HG03521 (cell line): ENCODE data around the gene VPS13D.

Experiments
- ATAC-seq: cut with Tn5 transposase; IDR thresholded peaks from one replicate; pipeline ENCODE4 v1.9.1; 2021; ENCODE audit warnings: mild to moderate bottlenecking, moderate library complexity; ENCODE audit not compliant: unreplicated experiment

The VPS13D gene

DNA sequence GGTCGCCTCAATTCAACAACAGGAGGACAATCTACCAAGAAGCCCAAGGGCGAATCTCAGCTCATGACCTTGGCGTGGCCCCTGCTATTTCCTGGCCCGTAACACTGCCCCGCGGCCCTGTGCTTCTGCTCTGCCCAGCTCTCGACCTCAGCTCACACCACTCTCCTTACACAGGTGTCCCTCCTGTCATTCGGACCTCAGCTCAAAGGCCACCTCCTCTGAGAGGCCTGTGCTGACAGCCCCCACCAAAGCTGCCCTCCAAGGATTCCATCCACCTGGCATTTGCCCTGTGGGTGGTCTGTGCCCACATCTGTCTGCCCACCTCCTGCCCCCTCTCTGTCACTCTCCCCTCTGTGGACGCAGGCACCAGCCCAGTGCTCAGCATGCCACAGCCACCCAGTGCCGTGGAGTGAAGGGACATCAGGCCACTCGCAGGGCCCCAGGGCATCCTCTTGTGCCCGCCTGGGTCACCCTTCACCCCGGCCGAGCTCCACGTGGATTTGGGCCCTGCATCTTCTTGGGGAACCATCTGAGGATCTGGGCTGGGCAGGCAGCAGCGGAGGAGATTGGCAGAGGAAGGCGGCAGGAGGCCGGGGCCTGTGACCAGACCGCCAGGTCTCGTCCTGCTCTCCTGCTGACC, 317.9 kb downstream of the VPS13D start:
- no peak for ATAC-seq

DNA sequence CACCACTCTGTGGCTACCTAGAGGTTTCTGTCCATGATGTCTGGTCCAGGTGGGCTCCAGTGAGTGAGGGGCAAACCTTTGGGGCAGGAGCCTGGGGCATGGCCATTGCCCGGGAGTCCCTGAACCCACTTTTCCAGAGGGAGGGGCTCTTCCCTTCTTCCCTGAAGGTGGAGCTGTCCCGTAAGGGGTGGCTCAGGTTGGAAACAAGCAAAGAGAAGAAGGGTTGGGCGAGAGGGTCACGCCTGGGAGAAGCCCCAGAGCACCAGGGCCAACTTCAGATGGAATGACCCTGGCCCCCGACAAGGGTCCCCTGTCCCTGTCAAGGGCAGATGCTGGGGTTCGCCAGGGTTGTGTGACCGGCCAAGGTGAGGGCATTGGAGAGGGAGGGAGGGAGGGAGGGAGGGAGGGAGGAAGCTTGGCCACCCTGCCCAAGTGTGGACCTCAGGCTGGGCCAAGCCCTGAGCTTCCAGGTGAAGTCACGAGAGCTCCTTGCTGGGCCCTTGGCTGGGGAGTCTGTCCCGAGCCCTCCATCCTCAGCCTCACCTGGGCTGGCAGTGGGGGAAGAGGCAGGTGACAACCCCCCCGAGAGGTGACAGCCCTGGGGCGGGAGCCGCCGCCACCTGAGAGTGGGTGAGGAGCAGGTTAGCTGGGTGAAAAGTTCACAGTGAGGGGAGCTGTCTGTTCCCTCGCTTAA, 318.6 kb downstream of the VPS13D start:
- no peak for ATAC-seq

DNA sequence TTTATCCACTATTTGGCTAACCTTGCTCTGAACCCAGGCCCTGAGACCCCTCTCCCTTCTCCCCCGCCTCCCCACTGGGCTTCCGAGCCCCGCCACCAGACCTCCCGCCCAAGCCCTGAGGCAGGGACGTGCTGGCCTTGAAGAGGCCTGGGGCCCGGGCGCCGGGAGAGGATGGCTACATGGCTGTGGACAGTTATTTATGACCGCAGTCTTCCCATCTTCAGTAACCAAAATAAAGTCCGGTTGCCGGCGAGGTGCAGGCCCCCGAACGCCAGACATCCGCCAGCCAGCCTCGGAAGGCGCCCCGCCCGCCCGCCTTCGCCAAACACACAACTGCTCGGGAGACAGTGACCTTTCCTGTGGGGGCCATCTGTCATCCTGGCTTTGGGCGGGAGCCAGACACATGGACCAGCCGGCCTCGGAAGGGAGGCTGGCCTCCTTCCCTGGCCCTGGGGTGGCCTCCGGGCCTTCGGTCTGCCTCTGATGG, 319.2 kb downstream of the VPS13D start:
- ATAC-seq: no peak

DNA sequence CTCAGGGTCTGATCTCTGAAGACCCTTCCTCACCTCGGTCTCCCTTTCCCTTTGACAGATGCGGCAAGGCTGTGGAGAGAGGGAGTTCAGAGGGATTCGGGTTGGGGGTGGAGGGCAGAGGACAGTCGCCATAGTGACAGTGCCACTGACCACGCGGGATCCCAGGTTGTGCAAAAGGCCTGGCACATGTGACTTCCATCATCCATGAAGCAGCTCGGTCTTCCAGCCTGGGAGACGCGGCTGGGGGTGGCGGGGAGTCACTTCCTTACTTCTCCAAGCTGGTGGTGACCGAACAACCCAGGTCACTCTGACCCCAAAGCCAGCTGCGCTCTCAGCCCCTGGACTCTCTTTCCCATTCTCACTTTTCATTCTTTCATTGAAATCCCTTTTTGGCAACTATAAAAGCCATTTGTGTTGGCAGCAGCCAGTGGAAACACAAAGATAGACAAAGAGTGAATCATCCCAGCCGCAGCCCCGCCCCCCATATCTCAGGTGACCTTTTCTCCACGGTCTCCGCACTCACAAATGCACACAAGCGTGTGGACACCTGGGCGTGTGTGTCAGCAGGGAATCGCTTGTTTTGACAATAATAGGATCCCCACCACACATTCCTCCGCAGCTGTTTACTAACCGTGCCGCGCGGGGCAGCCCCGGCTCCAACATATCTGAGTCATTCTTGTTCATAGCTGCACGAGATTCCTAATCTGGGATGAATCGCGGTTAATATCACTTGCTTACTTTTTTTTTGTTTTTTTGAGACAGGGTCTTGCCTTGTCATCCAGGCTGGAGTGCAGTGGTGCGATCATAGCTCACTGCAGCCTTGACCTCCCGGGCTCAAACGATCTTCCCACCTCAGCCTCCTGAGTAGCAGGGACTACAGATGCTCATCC, 319.9 kb downstream of the VPS13D start:
- ATAC-seq: no peak

DNA sequence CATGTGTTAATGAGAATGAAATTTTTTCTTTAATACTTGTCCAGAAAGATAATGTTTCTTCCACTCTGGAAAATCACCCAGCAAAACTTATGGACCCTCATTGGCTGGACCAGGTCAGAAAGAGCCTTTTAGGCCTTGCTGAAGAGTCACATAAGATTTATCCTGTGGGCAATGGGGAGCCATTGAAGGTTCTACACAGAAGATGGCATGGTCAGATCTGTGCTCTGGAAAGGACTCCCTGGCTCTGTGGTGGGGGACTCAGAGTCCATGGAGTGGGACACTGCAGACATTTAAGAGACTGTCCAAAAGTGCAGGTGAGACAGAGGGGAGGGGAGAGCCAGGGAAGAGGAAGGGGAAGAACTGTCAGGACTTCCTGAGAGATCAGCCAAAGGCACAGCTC, 321.8 kb downstream of the VPS13D start:
- ATAC-seq: no peak

DNA sequence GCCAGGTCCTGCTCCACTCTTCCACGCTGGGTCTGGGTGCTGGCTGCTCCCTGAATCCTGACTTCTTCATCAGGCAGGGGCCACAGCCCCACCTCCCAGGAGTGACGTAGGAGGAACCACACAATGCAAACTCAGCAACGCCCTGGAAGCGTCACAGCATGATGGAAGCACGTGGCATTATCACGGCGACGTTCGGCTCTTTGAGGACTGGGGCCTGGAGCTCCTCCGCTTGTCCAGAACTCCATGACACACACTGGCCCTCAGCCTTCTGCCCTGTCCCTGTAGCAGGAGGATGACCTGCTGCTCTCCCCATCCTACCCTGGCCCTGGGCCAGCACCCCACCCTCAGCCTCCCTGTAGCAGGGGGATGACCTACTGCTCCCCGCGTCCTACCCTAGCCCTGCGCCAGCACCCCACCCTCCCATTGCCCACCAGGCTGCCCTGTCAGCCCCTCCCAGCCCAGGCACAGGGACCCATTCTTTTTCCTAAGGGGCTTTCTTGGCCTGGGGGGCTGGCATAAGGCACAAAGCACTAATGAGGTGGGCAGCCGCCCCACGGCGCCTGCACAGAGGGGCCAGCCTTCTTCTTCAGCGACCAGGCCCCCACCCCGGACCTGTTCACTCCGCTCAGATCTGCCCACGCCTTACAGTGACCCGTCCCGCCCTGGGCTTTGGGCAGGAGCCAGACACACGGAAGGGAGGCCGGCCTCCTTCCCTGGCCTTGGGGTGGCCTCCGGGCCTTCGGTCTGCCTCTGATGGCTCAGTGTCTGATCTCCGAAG, 322.5 kb downstream of the VPS13D start:
- no peak for ATAC-seq

DNA sequence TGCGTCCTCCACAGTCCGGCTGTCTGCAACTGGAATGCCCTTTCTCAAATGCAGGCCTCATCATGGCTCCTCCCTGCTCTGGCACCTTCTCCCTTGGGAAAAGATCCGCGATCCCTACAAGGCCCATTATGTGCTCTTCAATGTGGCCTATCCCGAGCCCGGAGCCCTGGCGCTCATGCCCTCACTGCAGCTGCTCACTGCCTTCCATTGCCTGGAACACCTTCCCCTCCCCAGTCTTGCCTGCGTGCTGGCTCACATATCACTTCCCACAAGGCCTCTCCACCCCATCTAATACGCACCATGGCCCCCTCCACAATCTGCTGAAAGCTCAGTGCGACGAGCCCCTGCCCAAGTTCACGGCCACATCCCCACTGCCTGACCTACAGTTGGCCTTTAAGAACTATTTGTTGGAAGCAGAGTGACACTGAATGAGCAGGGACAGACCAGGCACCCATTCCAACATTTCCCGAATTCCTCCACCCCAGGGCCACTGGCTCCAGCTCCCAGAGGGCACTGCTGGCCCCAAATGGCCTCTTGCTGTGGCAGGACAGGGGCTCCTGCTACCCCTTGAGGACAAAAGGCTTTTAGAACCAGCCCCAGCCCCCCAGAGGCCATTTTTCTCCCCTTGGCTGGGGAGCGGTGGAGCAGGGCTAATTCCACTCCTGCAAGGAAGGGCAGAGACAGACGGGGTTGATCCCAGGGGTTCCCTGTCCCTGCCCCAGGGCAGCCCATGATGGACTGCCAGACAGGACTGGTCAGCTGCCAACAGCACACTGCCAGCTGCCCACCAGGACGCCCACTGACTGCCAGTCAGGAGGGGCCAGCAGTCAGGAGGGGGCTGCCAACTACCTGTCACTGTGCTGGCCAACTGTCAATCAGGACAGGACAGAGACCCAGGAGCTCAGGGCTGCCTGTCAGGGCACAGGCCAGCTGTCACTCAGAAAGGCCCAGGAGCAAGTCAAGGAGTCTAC, 323.4 kb downstream of the VPS13D start:
- no peak for ATAC-seq

DNA sequence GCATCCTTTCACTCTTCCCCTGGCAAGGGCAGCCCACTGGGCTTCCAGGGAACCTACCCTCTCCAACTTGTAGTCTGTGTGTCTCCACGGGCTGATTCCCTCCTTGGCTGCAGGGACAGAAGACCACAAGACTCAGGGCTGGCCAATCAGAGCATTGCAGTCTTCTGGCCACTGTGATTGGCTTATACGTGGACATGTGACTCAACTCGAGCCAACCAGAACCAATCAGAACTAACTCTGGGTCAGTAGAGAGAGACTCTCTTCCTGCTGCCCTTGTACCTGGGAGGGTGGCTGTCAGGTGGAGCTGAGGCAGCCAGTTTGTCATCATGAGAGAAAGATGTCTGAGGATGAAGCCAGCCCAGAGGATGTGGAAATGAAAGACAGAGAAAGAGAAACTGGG, 324.1 kb downstream of the VPS13D start:
- no peak for ATAC-seq

DNA sequence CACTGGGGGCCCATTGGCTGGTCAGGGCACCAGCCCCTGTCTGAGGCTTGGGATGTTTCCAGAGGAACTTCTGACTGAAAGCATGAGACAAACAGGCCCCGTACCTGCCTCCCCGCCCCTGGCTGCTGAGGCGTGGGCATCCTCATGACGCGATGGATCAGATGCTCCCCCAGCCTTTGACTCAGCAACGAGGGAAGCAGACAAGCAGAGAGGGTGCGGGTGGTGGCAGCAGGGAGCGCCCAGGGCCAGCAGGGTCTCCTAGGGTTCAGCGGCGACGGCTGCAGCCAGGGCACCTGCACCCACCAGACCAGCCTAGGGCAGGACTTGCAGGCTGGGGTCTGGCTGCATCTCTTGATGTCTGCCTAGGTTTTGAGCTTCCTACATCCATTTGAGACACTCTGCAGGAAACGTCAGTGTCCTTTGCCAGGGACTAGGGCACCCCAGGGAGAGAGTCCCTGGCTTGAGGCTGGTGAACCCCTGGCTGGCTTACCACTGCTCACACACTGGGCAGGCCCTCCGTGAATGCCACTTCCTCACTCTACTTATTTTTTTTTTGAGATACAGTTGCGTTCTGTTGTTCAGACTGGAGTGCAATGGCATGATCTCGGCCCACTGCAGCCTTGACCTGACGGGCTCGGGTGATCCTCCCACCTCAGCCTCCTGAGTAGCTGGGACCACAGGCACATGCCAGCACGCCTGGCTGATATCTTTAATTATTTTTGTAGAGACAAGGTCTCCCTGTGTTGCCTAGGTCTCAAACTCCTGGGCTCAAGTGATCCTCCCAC, 324.9 kb downstream of the VPS13D start:
- ATAC-seq: no peak

DNA sequence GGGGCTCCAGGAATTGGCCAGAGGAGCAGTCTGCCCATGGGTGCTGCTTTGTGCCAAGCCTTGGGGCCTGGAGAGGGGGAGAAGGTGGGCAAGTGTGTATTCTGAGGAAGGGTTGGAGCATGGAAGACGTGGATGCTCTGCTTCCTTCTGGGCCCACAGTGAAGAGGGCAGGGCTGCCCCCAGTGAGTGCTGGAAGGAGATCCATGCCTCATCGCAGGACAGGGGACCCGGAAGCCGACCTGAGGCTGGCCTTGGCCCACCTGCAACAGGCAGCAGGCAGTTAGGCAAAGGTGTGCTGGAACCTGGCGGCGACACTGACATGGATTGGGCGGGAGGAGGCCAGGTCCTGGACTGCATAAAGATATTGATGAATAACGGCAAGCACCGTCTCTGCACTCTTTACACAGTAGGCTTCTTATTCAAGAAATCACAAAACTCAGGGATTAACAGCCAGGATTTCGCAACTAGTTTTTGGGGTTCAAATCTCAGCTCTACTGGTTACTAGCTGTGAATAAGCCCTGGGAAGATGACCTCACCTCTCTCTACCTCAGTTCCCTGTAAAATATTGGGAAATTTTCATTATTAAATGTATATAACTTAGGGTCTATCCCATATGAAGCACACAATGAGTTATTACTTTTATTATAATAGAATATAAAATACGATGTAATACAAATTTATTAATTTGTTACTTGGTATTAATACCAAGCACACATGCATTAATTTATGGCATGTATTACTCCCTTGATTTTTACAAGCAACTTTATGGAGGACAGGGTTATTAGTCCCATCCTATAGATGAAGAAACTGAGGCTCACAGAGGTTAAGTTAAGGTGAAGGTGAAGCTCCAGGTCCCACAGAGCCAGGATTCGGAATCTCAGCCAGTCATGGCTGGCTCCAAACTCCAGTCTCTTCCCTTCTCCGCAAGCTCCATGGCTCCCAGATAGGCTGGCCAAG, 325.9 kb downstream of the VPS13D start:
- ATAC-seq: no peak

DNA sequence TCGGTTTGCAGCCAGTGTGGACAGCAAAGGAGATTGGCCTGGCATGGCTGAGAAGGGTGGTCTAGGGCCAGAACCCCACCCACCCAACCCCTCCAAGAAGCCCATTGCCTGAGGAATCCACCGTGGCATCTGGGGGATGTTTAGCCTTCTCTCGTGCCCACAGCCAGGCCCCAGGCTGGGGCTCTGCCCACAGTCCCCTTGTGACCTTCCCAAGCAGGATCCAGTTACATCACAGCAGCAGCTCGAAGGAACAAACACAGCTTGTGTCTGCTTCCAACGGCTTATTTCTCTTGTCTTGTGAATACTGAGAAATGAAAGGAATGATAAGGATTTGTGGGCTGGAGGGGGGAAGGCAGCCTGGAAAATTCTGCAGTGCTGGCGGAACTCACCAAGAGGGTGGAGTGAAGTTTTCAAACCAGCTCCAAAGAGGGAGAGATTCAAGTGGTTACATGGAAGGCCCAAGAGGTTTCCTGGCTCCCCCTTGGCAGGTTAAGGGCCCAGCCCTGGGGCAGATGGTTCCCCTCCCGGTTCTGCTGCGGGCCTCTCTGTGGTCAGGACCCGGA, 326.6 kb downstream of the VPS13D start:
- ATAC-seq: no peak

DNA sequence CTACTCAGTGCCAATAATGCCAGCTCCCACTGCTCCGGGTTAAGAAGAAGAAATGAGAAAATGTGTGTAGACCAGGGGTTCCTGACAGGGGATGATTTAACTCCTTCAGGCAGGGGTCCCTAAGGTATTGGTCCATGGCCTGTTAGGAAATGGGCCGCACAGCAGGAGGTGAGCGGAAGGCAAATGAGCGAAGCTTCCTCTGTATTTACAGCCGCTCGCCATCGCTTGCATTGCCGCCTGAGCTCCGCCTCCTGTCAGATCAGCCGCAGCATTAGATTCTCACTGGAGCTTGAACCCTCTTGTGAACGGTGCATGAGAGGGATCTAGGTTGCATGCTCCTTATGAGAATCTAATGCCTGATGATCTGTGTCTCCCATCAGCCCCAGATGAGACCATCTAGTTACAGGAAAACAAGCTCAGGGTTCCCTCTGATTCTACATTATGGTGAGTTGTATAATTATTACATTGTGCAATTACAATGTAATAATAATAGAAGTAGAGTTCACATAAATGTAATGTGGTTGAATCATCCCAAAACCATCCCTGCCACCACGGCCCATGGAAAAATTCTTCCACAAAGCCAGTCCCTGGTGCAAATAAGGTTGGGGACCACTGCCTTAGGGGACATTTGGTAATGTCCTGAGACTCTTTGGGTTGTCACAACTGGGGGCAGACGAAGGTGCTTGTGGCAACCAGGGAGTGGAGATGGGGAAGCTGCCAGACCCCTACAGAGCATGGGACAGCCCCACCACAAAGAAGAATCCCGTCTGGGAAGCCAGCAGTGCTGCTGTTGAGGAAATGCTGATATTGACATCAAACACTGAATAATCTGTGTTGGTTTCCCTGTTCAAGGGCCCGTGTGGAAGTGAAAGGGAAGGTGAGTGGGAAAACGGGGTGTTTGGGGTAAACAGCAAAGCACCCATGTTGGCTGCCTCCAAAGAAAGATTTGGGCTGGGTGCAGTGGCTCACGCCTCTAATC, 327.4 kb downstream of the VPS13D start:
- no peak for ATAC-seq

DNA sequence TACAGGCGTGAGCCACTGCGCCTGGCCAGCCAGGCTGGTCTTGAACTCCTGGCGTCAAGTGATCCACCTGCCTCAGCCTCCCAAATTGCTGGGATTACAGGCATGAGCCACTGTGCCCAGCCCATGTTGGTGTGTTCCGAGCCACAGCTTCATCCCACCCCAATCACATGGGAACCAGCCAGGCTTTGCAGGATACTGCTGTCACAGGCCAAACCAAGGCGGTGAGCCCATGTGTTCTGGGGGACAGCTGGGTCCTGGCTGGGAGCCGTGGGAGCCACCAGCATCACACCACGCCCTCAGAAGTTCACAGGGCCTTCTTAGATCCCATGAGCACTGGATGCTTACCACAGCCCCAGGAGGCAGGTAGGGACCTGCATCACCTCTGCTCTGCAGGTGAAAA, 331.3 kb downstream of the VPS13D start:
- no peak for ATAC-seq
